GM23338 (cell line): ENCODE measurements around the gene SFRP5. TPM values are rescaled to one million over a fixed set of nuclear protein-coding genes. Genes with fewer than 3 reads are reported as not detected.

Source experiments
- NANOG ChIP-seq: IDR thresholded peaks from 2 replicates; pipeline ENCODE4 v1.6.1; 2016; ENCODE audit warnings: antibody characterized with exemption, borderline replicate concordance
- POLR2AphosphoS5 ChIP-seq: IDR thresholded peaks from 2 replicates; pipeline ENCODE4 v1.6.1; 2016; ENCODE audit warnings: antibody characterized with exemption, low read depth
- REST ChIP-seq: IDR thresholded peaks from one replicate; pipeline ENCODE4 v1.6.1; 2018; ENCODE audit warnings: antibody characterized with exemption; ENCODE audit not compliant: unreplicated experiment
- ZNF331 ChIP-seq: fragments of 250-450 bp; sonication (Bioruptor Pico); IDR thresholded peaks from 2 replicates; pipeline ENCODE4 v1.5.0; 2020; ENCODE audit warnings: low read depth, mild to moderate bottlenecking, moderate library complexity
- polyA plus RNA-seq: library from polyadenylated mRNA; unstranded; fragments of >200 nt; fragmentation: Nextera tagmentation; extraction: Ambion mirVana; gene quantifications from 2 replicates; pipeline ENCODE4 v1.2.1, GENCODE V29; 2016
- total RNA-seq: library from RNA; depleted of rRNA; stranded (reverse); fragments of >200 nt; shearing (Covaris generic); gene quantifications from 2 replicates; pipeline ENCODE4 v1.2.3, GENCODE V29; 2014
- TF ChIP-seq, protein P1 (sequence below): fragments of 250-450 bp; sonication (Bioruptor Pico); IDR thresholded peaks from 2 replicates; pipeline ENCODE4 v1.5.0; 2020; ENCODE audit warnings: mild to moderate bottlenecking, moderate library complexity

SFRP5 gene
- total and polyA plus RNA-seq, 2 experiments from 2014 or later: 2.4 to 3.5 TPM

DNA sequence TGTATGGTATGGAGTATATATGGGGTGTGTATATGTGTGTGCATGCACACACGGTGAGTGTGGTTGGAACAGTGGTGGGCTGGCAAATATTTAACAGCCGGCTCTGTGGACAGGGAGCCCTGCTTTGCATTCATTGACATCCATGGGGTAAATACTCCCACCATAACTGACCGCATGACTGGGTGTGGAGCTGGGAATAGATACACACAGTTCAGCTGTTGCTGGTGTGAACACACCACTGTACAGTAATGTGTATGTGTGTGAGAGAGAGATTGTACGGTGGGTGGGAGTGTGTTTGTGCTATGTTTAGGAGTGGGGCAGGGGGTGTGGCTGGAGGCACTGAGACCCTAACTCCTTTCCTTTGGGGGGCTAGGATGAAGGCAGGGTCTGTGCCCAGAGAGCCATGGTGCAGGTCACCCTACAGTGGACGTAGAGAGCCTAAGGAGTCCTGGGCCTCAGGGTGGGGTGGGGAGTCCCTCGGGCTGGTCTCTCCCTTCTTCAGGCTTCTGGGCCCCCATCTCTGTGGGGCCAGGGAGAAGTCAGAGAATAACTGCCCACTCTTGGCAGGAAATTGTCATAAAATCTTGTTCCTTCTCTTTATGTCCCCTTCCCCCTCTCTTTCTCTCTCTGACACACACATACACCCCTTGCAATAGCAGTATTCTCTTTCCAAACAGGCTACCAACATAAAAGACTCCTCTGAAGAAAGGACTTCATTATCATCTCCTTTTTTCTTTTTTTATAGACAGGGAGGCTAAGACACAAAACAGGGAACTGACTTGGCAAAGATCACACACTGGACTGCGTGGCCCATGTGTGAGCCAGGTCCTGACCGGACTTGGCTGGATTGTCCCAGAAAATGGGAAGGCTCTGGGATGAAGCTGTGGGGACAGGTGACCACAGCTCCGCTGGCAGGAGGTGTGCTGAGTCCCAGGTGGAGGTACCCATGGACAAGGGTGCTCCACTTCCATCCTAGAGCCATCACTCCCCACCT, 3.2 kb downstream of the SFRP5 start (continued):
- TF ChIP-seq REST (no peak), POLR2AphosphoS5 (no peak), NANOG (no peak), ZNF331 (CRISPR knock-in tag) (no peak)
- TF ChIP-seq, protein P1, sequence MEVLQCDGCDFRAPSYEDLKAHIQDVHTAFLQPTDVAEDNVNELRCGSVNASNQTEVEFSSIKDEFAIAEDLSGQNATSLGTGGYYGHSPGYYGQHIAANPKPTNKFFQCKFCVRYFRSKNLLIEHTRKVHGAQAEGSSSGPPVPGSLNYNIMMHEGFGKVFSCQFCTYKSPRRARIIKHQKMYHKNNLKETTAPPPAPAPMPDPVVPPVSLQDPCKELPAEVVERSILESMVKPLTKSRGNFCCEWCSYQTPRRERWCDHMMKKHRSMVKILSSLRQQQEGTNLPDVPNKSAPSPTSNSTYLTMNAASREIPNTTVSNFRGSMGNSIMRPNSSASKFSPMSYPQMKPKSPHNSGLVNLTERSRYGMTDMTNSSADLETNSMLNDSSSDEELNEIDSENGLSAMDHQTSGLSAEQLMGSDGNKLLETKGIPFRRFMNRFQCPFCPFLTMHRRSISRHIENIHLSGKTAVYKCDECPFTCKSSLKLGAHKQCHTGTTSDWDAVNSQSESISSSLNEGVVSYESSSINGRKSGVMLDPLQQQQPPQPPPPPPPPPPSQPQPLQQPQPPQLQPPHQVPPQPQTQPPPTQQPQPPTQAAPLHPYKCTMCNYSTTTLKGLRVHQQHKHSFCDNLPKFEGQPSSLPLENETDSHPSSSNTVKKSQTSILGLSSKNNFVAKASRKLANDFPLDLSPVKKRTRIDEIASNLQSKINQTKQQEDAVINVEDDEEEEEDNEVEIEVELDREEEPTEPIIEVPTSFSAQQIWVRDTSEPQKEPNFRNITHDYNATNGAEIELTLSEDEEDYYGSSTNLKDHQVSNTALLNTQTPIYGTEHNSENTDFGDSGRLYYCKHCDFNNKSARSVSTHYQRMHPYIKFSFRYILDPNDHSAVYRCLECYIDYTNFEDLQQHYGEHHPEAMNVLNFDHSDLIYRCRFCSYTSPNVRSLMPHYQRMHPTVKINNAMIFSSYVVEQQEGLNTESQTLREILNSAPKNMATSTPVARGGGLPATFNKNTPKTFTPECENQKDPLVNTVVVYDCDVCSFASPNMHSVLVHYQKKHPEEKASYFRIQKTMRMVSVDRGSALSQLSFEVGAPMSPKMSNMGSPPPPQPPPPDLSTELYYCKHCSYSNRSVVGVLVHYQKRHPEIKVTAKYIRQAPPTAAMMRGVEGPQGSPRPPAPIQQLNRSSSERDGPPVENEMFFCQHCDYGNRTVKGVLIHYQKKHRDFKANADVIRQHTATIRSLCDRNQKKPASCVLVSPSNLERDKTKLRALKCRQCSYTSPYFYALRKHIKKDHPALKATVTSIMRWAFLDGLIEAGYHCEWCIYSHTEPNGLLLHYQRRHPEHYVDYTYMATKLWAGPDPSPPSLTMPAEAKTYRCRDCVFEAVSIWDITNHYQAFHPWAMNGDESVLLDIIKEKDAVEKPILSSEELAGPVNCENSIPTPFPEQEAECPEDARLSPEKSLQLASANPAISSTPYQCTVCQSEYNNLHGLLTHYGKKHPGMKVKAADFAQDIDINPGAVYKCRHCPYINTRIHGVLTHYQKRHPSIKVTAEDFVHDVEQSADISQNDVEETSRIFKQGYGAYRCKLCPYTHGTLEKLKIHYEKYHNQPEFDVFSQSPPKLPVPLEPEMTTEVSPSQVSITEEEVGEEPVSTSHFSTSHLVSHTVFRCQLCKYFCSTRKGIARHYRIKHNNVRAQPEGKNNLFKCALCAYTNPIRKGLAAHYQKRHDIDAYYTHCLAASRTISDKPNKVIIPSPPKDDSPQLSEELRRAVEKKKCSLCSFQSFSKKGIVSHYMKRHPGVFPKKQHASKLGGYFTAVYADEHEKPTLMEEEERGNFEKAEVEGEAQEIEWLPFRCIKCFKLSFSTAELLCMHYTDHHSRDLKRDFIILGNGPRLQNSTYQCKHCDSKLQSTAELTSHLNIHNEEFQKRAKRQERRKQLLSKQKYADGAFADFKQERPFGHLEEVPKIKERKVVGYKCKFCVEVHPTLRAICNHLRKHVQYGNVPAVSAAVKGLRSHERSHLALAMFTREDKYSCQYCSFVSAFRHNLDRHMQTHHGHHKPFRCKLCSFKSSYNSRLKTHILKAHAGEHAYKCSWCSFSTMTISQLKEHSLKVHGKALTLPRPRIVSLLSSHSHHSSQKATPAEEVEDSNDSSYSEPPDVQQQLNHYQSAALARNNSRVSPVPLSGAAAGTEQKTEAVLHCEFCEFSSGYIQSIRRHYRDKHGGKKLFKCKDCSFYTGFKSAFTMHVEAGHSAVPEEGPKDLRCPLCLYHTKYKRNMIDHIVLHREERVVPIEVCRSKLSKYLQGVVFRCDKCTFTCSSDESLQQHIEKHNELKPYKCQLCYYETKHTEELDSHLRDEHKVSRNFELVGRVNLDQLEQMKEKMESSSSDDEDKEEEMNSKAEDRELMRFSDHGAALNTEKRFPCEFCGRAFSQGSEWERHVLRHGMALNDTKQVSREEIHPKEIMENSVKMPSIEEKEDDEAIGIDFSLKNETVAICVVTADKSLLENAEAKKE (CRISPR knock-in tag): no peak
